Uterus (tissue), 4 donors: ENCODE measurements around the gene ATRN. TPM values are rescaled to one million over a fixed set of nuclear protein-coding genes. Genes with fewer than 3 reads are reported as not detected.

Experiments
- DNase-seq, 2 donors: peaks; one replicate each; pipeline ENCODE4 v3.0.0-alpha.2; 2019 to 2020
- H3K27ac ChIP-seq, 2 donors: fragments of 200-600 bp; sonication (generic); 1 replicate in 1 of 2; 2 replicates in 1 of 2; pipeline ENCODE4 v1.5.1; 2016 to 2018
- H3K27me3 ChIP-seq, 2 donors: fragments of 200-600 bp; sonication (generic); one replicate each; pipeline ENCODE4 v1.5.1; 2018 to 2019; ENCODE audit warnings: control low read depth in 1 of 2
- H3K36me3 ChIP-seq, 2 donors: fragments of 200-600 bp; sonication (generic); one replicate each; pipeline ENCODE4 v1.5.1; 2019; ENCODE audit warnings: control low read depth in 1 of 2
- H3K4me1 ChIP-seq, 2 donors: fragments of 200-600 bp; sonication (generic); one replicate each; pipeline ENCODE4 v1.5.1; 2018 to 2019; ENCODE audit warnings: control low read depth in 1 of 2
- H3K4me3 ChIP-seq, 2 donors: fragments of 200-600 bp; sonication (generic); 1 replicate in 1 of 2; 2 replicates in 1 of 2; pipeline ENCODE4 v1.5.1; 2018 to 2019; ENCODE audit warnings: mild to moderate bottlenecking in 1 of 2
- H3K9me3 ChIP-seq, 2 donors: fragments of 200-600 bp; sonication (generic); one replicate each; pipeline ENCODE4 v1.5.1; 2019; ENCODE audit warnings: control low read depth in 1 of 2
- POLR2A ChIP-seq, 2 donors: fragments of 450-650 bp; IDR thresholded peaks; one replicate each; pipeline ENCODE4 v1.6.1; 2016; ENCODE audit warnings: antibody characterized with exemption in 2 of 2, mild to moderate bottlenecking in 1 of 2, moderate library complexity in 1 of 2
- intact Hi-C: fragments of 100-400 bp; cut with DNase I; formaldehyde crosslinking; loops from one replicate; pipeline ENCODE4 v1.15.1; 2023; ENCODE audit warnings: low total_unique reads
- total RNA-seq, 4 donors: library from RNA; depleted of rRNA in 3 of 4; stranded (reverse); fragments of >200 nt in 3 of 4; gene quantifications; one replicate each; pipeline versions ENCODE4 v1.1.0 to v1.2.4, GENCODE V29; 2014 to 2023
- TF ChIP-seq, protein P1 (sequence below), 4 experiments: fragments of 200-600 bp in 2 of 4; fragments of 450-650 bp in 2 of 4; sonication (generic) in 2 of 4; IDR thresholded peaks; one replicate each; pipeline ENCODE4 v1.5.1; 2016 to 2019; ENCODE audit warnings: antibody characterized with exemption in 4 of 4, mild to moderate bottlenecking in 2 of 4, moderate library complexity in 1 of 4
- donor health status: DM: yes; HTN: yes; CAD: no.

ATRN gene
- total RNA-seq, 4 donors from 2014 or later, result 7.4 to 76.7 (median 21.2) TPM

GRCh38 chr20:3545401-3545925 lies 74.6 kb downstream of the ATRN start:
- Histone ChIP-seq H3K4me3 (no peak overlapping the region), H3K36me3 (no peaks in the 10 kb centered on the region), H3K27me3 (no peaks in the 10 kb centered on the region), H3K9me3 (no peaks in the 10 kb centered on the region), H3K4me1 (no peaks in the 10 kb centered on the region), H3K27ac (no peak overlapping the region)
- intact Hi-C loops, result no loop called here
- DNase-seq, result no peak
- TF ChIP-seq POLR2A (IDR thresholded peaks at IDR 0.05), result no peak
- TF ChIP-seq, protein P1, sequence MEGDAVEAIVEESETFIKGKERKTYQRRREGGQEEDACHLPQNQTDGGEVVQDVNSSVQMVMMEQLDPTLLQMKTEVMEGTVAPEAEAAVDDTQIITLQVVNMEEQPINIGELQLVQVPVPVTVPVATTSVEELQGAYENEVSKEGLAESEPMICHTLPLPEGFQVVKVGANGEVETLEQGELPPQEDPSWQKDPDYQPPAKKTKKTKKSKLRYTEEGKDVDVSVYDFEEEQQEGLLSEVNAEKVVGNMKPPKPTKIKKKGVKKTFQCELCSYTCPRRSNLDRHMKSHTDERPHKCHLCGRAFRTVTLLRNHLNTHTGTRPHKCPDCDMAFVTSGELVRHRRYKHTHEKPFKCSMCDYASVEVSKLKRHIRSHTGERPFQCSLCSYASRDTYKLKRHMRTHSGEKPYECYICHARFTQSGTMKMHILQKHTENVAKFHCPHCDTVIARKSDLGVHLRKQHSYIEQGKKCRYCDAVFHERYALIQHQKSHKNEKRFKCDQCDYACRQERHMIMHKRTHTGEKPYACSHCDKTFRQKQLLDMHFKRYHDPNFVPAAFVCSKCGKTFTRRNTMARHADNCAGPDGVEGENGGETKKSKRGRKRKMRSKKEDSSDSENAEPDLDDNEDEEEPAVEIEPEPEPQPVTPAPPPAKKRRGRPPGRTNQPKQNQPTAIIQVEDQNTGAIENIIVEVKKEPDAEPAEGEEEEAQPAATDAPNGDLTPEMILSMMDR (IDR thresholded peaks at IDR 0.05), result no peak

- Histone ChIP-seq H3K4me3 (no peak overlapping the region), H3K27me3 (no peaks in the 10 kb centered on the region), H3K36me3 (no peaks in the 10 kb centered on the region), H3K27ac (no peak overlapping the region), H3K9me3 (no peaks in the 10 kb centered on the region), H3K4me1 (no peaks in the 10 kb centered on the region)
- TF ChIP-seq, protein P1 (IDR thresholded peaks at IDR 0.05), result no peak
- TF ChIP-seq POLR2A (IDR thresholded peaks at IDR 0.05), result no peak
- DNase-seq, result no peak
- intact Hi-C loops, result no loop called here
Measured at GRCh38 chr20:3547906-3548305, 77.1 kb downstream of the ATRN start.

- TF ChIP-seq POLR2A (IDR thresholded peaks at IDR 0.05), result no peak
- intact Hi-C loops, result no loop called here
- Histone ChIP-seq H3K9me3 (no peaks in the 10 kb centered on the region), H3K4me1 (no peaks in the 10 kb centered on the region), H3K36me3 (no peaks in the 10 kb centered on the region), H3K27ac (no peak overlapping the region), H3K4me3 (no peak overlapping the region), H3K27me3 (no peaks in the 10 kb centered on the region)
- no peak for DNase-seq
Measured at GRCh38 chr20:3550837-3551236, 80.0 kb downstream of the ATRN start.

GRCh38 chr20:3551681-3552434 lies 81.0 kb downstream of the ATRN start:
- H3K27me3 ChIP-seq, result no peaks in the 10 kb centered on the region
- DNase-seq, result no peak
- no peak for TF ChIP-seq POLR2A (IDR thresholded peaks at IDR 0.05)
- TF ChIP-seq, protein P1 (IDR thresholded peaks at IDR 0.05), result no peak
- H3K27ac ChIP-seq, result no peak overlapping the region
- H3K9me3 ChIP-seq, result no peaks in the 10 kb centered on the region
- H3K4me1 ChIP-seq, result no peaks in the 10 kb centered on the region
- H3K36me3 ChIP-seq, result no peaks in the 10 kb centered on the region
- intact Hi-C loops, result no loop called here
- H3K4me3 ChIP-seq, result no peak overlapping the region

- TF ChIP-seq POLR2A (IDR thresholded peaks at IDR 0.05), result no peak
- TF ChIP-seq, protein P1 (IDR thresholded peaks at IDR 0.05), result no peak
- intact Hi-C loops, result no loop called here
- Histone ChIP-seq H3K27me3 (no peaks in the 10 kb centered on the region), H3K4me3 (no peak overlapping the region), H3K36me3 (no peaks in the 10 kb centered on the region), H3K27ac (no peak overlapping the region), H3K9me3 (no peaks in the 10 kb centered on the region), H3K4me1 (no peaks in the 10 kb centered on the region)
- DNase-seq, result no peak
Measured at GRCh38 chr20:3553663-3554062, 82.8 kb downstream of the ATRN start.
